IPS-15b (cell line): ENCODE data around the gene MPST.

ENCODE experiments used
- H3K27me3 ChIP-seq: one replicate; pipeline ENCODE4 v1.6.1; 2013; ENCODE audit warnings: low read length; ENCODE audit not compliant: control insufficient read depth, insufficient read depth
- H3K36me3 ChIP-seq: one replicate; pipeline ENCODE4 v1.6.1; 2013; ENCODE audit warnings: low read length; ENCODE audit not compliant: control insufficient read depth, insufficient read depth
- H3K4me1 ChIP-seq: one replicate; pipeline ENCODE4 v1.6.1; 2013; ENCODE audit warnings: mild to moderate bottlenecking, low read length; ENCODE audit not compliant: control insufficient read depth, insufficient read depth
- H3K4me3 ChIP-seq: one replicate; pipeline ENCODE4 v1.5.1; 2013; ENCODE audit warnings: low read depth, low read length
- H3K9ac ChIP-seq: one replicate; pipeline ENCODE4 v1.6.1; 2013; ENCODE audit warnings: low read depth, mild to moderate bottlenecking, low read length
- H3K9me3 ChIP-seq: one replicate; pipeline ENCODE4 v1.6.1; 2013; ENCODE audit warnings: mild to moderate bottlenecking, low read length; ENCODE audit not compliant: control insufficient read depth, insufficient read depth

Gene MPST

DNA sequence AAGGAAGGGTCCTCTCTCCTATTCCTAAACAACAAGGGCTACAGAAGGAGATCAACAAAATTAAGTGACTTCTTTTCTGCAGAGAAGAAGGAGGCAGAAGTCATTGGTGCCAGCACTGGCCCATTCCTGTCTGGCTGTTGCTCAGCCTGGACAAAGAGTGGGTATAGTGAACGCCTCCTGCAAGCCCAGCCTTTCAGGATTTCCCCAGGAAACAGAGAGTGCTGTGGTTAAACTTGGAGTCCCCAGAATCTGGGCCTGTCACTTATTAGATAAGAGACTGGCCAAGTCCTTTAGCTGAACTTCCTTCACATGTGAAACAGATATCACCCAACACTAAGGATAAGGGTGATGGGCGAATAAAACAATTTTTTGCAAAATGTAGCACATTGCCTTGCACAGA, 11.2 kb upstream of the MPST start:
- Histone ChIP-seq H3K36me3 (no peaks in the 10 kb centered on the region), H3K27me3 (peaks cover 8% of the 10 kb centered on the region), H3K4me1 (no peaks in the 10 kb centered on the region), H3K4me3 (no peak overlapping the region), H3K9me3 (no peaks in the 10 kb centered on the region), H3K9ac (no peak overlapping the region)

DNA sequence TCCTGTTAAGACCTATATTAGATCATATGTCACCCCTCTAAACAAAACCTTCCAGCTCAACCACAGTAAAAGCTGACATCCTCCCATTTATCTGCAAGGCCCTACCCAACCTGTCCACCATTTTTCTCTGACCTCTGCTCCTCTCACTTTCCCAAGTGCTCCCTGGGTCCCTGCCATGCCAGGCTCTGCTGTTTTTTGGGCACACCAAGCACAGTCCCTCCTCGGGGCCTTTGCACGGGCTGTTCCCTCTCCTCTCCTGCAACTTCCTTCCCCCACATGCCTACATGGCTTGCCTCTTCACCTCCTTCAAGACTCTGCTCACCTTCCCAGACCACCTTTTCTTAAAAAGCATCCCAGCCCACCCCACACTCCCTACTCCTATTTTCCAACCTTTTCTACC, 10.1 kb upstream of the MPST start:
- Histone ChIP-seq H3K36me3 (no peaks in the 10 kb centered on the region), H3K4me3 (no peak overlapping the region), H3K27me3 (peaks cover 8% of the 10 kb centered on the region), H3K9me3 (no peaks in the 10 kb centered on the region), H3K4me1 (no peaks in the 10 kb centered on the region), H3K9ac (no peak overlapping the region)

DNA sequence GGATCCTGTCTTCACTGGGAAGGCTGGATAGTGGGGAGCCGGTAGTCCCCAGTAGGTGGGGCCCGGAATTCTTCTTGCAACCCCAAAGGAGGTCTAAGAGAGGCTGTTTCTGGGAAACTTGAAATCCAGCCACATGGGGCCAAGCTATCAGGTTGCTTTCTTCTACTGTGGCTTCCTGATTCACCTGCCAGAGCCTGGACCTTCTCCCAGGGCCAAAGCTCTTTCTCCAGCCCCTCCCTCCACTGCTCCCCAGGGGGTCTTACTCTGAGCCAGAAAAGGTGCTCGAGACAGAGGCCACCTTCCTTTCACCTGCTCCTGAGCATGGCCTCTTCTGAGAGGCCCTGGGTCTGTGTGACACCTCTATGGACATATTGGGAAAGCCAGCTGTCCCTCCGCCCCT, 9.4 kb upstream of the MPST start:
- no peaks in the 10 kb centered on the region for H3K4me1 ChIP-seq
- no peak overlapping the region for H3K9ac ChIP-seq
- no peaks in the 10 kb centered on the region for H3K9me3 ChIP-seq
- H3K36me3 ChIP-seq: no peaks in the 10 kb centered on the region
- peaks cover 8% of the 10 kb centered on the region for H3K27me3 ChIP-seq
- no peak overlapping the region for H3K4me3 ChIP-seq

DNA sequence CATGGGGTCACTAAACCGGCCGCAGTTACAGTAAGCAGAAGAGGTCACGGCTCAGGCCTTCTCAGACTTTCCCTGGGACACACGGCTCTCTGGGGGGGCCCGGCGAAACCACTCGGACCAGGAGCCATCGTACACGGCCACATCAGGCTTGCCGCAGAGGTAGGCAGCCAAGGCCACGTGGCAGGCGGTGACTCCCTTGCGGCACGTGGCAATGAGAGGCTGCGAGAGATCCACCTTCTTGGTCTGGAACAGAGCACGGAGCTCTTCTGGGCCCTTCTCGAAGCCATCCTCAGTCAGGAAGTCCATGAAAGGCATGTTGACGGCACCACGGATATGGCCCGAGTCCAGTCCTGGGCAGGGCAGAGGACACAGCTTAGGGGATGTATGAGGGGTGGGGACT, 8.6 kb upstream of the MPST start:
- Histone ChIP-seq H3K36me3 (no peaks in the 10 kb centered on the region), H3K4me3 (no peak overlapping the region), H3K27me3 (peaks cover 8% of the 10 kb centered on the region), H3K4me1 (no peaks in the 10 kb centered on the region), H3K9me3 (no peaks in the 10 kb centered on the region), H3K9ac (no peak overlapping the region)

DNA sequence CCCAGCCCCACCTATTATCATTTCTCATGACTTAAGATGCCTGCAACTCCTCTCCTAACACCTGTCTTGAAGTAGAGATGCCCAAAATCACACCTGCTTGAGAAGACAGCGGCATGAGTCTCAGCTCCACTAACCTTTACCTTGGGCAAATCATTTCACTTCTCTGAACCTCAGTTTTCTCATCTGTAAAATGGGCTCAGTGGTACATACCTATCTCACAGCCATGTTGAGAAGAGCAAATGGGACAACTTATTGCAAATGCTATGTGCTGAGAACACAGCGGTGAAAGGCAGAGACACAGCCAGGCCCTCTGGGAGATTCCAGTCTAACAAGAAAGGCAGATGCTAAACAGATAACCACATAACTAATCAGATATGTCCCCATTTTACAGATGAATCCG, 8.1 kb upstream of the MPST start:
- H3K27me3 ChIP-seq: peaks cover 8% of the 10 kb centered on the region
- no peaks in the 10 kb centered on the region for H3K4me1 ChIP-seq
- no peak overlapping the region for H3K9ac ChIP-seq
- H3K9me3 ChIP-seq: no peaks in the 10 kb centered on the region
- peaks cover 4% of the 10 kb centered on the region for H3K36me3 ChIP-seq
- no peak overlapping the region for H3K4me3 ChIP-seq

DNA sequence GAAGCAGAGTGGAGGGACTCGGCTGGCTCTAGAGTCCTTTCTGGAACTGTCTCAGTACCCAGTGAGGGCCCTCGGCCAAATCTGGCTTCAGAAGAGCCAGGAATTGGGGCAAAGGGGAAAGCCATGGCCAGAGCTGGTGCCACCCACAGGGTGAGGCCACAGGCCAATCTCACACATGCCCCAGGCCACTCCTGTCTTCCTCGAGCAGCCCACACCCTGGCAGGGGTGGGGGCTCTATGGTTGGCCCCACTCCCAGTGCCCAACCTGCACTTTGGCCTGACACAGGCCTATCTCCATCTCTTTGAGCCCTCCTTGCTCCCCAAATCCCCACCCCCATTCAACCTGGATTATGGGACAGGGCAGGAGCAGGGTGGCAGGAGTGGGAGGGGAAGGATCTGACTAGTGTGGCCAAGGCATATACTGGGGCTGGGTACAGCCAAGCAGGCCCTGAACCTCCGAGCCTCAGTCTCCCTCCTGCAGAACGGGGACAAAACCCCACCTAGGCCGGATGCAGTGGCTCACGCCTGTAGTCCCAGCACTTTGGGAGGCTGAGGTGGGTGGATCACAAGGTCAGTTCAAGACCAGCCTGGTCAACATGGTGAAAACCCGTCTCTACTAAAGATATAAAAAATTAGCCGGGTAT, 7.2 kb upstream of the MPST start:
- Histone ChIP-seq H3K9ac (no peak overlapping the region), H3K4me1 (no peaks in the 10 kb centered on the region), H3K36me3 (peaks cover 5% of the 10 kb centered on the region), H3K27me3 (peaks cover 8% of the 10 kb centered on the region), H3K4me3 (no peak overlapping the region), H3K9me3 (no peaks in the 10 kb centered on the region)

DNA sequence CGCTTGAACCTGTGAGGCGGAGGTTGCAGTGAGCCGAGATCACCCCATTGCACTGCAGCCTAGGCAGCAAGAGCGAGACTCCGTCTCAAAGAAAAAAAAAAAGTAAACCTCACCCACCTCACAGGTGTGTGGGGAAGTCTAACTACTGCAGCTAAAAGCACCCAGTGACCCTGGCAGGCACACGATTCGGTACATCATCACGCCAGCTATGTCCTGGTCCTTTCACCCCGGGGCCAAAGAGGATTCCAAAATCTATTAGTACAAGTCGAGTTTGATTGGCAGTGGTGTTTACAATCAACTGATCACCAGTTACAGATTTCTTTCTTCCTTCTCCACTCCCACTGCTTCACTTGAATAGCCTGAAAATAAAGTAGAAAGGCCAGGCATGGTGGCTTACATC, 6.6 kb upstream of the MPST start:
- Histone ChIP-seq H3K27me3 (peaks cover 7% of the 10 kb centered on the region), H3K36me3 (peaks cover 5% of the 10 kb centered on the region), H3K9me3 (no peaks in the 10 kb centered on the region), H3K4me3 (no peak overlapping the region), H3K9ac (no peak overlapping the region), H3K4me1 (no peaks in the 10 kb centered on the region)

DNA sequence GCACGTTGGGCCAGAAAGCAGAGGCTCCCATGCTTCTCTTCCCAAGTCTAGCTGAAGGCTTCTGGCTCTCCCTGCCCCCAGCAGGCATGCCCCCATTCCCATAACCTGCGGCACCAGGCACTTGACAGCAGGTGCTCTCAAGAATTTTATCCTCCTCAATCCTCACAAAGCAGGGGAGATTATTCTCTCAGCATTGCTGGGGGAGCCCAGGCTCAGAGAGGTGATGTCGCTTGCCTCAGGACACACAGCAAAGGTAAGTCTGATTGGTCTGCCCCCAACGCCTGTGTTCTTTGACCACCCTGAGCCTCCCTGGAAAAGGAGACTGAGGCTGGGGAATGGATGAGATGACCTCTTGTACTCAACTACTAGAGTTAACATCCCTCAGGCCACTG, 5.1 kb upstream of the MPST start:
- Histone ChIP-seq H3K9ac (no peak overlapping the region), H3K4me3 (no peak overlapping the region), H3K9me3 (no peaks in the 10 kb centered on the region), H3K27me3 (no peaks in the 10 kb centered on the region), H3K4me1 (no peaks in the 10 kb centered on the region), H3K36me3 (peaks cover 5% of the 10 kb centered on the region)

DNA sequence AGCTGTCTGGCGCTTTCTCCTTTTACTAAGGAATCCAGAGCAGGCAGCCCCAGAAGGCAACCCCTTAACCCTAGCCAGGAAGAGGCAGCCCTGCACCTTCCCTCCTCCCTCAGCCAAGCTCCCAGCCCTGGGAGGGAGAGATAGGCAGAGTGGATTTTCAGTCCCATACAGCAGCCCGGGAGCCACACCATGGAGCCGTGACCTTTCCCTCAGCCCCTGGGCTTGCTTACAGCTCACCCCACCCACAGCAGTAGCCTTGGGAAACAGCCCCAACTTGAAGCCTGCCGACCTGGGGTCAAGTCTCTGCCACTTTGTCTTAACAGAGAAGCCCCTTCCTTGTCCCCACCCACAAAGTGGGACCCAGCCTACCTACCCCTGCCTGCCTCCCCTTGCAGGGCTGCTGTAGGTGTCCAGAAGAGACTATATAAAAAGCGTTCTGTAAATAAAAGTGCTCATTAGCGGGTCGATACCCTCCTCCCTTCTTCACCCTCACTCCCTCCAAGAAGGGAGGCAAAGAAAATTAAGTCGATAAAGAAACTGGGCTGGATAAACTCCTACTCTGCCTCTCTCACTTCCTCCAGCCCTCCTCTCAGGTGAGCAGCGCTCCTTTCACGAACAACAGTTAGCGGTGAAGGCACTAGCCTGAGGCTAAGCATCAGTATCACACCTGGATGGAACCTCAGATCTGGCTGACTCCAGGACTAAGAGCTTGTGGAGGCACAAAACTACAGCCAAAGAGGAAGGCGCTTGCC, 4.5 kb upstream of the MPST start:
- Histone ChIP-seq H3K9me3 (no peaks in the 10 kb centered on the region), H3K9ac (no peak overlapping the region), H3K4me3 (no peak overlapping the region), H3K27me3 (no peaks in the 10 kb centered on the region), H3K36me3 (peaks cover 5% of the 10 kb centered on the region), H3K4me1 (no peaks in the 10 kb centered on the region)

DNA sequence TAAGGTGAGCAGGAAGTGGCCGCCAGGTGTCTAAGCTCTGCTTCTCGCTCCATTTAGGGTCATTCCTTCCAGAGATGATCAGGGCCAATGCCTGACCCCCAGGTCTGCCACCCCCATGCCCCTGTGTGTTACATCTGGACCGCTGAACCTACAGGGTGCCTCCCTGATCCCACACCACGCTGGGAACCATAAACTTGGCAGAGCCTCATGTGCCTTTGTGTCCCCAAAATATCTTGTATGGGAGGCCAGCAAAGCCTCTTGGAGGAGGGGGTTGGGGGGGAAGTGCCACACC, 4.0 kb upstream of the MPST start:
- H3K9ac ChIP-seq: no peak overlapping the region
- H3K9me3 ChIP-seq: no peaks in the 10 kb centered on the region
- no peaks in the 10 kb centered on the region for H3K27me3 ChIP-seq
- peaks cover 5% of the 10 kb centered on the region for H3K36me3 ChIP-seq
- H3K4me1 ChIP-seq: no peaks in the 10 kb centered on the region
- no peak overlapping the region for H3K4me3 ChIP-seq

DNA sequence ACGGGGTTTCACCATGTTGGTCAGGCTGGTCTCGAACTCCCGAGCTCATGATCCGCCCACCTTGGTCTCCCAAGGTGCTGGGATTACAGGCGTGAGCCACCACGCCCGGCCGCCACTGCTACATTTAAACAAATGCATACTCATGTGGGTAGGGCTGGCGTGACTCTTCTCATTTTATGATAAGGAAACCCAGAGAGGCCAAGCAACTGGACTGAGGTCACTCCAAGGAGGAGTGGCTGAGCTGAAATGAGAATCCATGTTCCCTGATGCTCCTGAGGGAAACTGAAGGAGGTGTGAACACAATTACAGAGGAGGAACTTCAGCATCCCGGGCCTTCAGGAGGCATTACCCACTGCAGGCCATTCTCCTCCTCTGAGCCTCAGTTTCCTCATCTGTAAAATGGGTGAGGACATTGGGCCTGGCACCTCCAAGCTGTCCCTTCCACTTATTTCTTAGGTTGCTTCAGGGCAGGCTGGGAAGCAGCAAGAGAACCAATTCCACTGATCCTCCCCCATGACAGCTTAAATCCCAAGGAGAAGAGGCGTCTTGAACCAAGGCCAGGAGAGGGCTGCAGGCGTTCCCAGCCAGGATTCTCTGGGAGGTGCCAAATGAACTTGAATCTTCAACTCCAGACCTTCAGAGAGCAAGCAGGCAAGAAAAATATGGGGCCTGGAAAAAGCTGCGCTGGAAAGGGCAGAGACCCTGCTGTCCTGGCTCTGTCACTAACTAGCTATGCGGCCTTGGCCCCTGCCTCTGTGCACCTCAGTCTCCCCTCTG, 3.2 kb upstream of the MPST start:
- Histone ChIP-seq H3K9ac (no peak overlapping the region), H3K36me3 (peaks cover 5% of the 10 kb centered on the region), H3K4me1 (no peaks in the 10 kb centered on the region), H3K27me3 (no peaks in the 10 kb centered on the region), H3K4me3 (no peak overlapping the region), H3K9me3 (no peaks in the 10 kb centered on the region)

DNA sequence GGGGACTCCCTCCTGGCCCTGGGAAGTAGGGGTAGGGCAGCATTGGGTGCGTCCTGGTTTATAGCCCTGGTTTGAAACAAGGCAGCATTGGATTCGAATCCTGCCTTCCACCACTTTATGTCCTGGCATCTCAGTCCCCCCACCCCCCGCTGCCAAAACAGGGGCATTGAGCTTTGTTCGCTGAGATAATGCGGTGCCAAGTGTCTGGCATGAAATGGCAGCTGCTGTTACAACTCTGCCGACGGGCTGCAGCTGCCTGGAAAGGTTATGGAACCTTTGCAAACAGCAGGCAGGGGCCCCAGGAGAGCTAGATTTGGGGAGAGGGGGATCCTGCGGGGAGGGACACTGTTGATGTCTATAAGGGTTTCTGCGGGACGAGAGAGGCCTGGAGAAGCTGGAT, 2.2 kb upstream of the MPST start:
- H3K36me3 ChIP-seq: peaks cover 5% of the 10 kb centered on the region
- H3K27me3 ChIP-seq: no peaks in the 10 kb centered on the region
- H3K9ac ChIP-seq: no peak overlapping the region
- H3K4me1 ChIP-seq: no peaks in the 10 kb centered on the region
- no peak overlapping the region for H3K4me3 ChIP-seq
- H3K9me3 ChIP-seq: no peaks in the 10 kb centered on the region
